K562 (cell line): ENCODE data around the gene ERC2. TPM values are rescaled to one million over a fixed set of nuclear protein-coding genes. Genes with fewer than 3 reads are reported as not detected.
"Not testable (repeated sequence)": the region's sequence is repeated elsewhere in the genome, so short reads cannot be mapped to it uniquely, and the experiment has no call there.

ENCODE experiments used
- ATAC-seq: fragments of 200-7000 bp; cut with Tn5 transposase; 3 replicates; pipeline ENCODE4 v1.9.1; 2020; ENCODE audit warnings: moderate library complexity
- BruUV-seq: library from RNA; stranded (reverse); fragments of 400-500 nt; replicated peaks from 2 replicates; lab custom pipeline; 2021; lab: Mats Ljungman, UMichigan
- CTCF ChIA-PET: fragments of 300-600 bp; formaldehyde crosslinking; extraction: SDS; loops from one replicate; lab custom pipeline; 2021; ENCODE audit warnings: low intra/inter-chr PET ratio; lab: Yijun Ruan, JAX
- POLR2A ChIA-PET: fragments of 300-600, 350-650 bp; sonication (Branson Sonifier 250); formaldehyde crosslinking; extraction: SDS; loops from one replicate; lab custom pipeline; 2021; ENCODE audit warnings: antibody characterized with exemption, inconsistent platforms; lab: Yijun Ruan, JAX
- DNase-seq, 4 experiments: peaks; one replicate each; pipeline versions ENCODE4 v3.0.0 to v3.0.0-alpha.2; 2011 to 2018; ENCODE audit warnings: low spot score in 3 of 4, mixed read lengths in 3 of 4; ENCODE audit errors: extremely low read depth in 1 of 4
- FAIRE-seq: peaks from 2 replicates; lab custom pipeline; 2011; peaks lifted over from hg19 to GRCh38; lab: Jason Lieb, UNC
- H2AFZ ChIP-seq: 2 replicates; pipeline ENCODE4 v1.6.0; 2011; ENCODE audit warnings: low read depth, low read length, control low read depth, inconsistent platforms
- H3K27ac ChIP-seq: fragments of 200-600 bp; 3 replicates; pipeline ENCODE4 v1.8.0; 2011; ENCODE audit warnings: low read depth, mild to moderate bottlenecking, control low read depth, inconsistent platforms, low read length, moderate library complexity, mixed read lengths; ENCODE audit errors: extremely low read depth
- H3K27me3 ChIP-seq, 2 experiments: fragments of 300-600 bp in 1 of 2; 2 replicates in 1 of 2; 3 replicates in 1 of 2; pipeline versions ENCODE4 v1.6.0 to v1.8.0; 2011; ENCODE audit warnings: inconsistent platforms in 2 of 2, low read length in 2 of 2, mild to moderate bottlenecking in 1 of 2, mixed read lengths in 1 of 2, moderate library complexity in 1 of 2; ENCODE audit not compliant: control insufficient read depth in 2 of 2, insufficient read depth in 2 of 2
- H3K36me3 ChIP-seq: fragments of 300-600 bp; 3 replicates; pipeline ENCODE4 v1.8.0; 2011; ENCODE audit warnings: mild to moderate bottlenecking, low read length, inconsistent platforms; ENCODE audit not compliant: control insufficient read depth, insufficient read depth
- H3K4me1 ChIP-seq, 2 experiments: fragments of 200-600 bp in 1 of 2; replicated peaks in 1 of 2; 2 replicates in 1 of 2; 3 replicates in 1 of 2; pipeline versions ENCODE4 v1.5.1 to v1.8.0; 2011; ENCODE audit warnings: inconsistent platforms in 2 of 2, low read length in 2 of 2, mild to moderate bottlenecking in 1 of 2, mixed read lengths in 1 of 2, moderate library complexity in 1 of 2; ENCODE audit not compliant: control insufficient read depth in 2 of 2, insufficient read depth in 2 of 2
- H3K4me2 ChIP-seq: 2 replicates; pipeline ENCODE4 v1.6.1; 2011; ENCODE audit warnings: low read length, control low read depth, inconsistent platforms, mixed read lengths; ENCODE audit not compliant: insufficient read depth
- H3K4me3 ChIP-seq: fragments of 200-600 bp; sonication (generic), shearing (Covaris generic); 2 replicates; pipeline ENCODE4 v1.5.1; 2016; ENCODE audit warnings: control low read depth, inconsistent platforms
- H3K79me2 ChIP-seq: fragments of 200-600 bp; 3 replicates; pipeline ENCODE4 v1.8.0; 2011; ENCODE audit warnings: low read length, inconsistent platforms; ENCODE audit not compliant: control insufficient read depth, insufficient read depth
- H3K9ac ChIP-seq, 2 experiments: 2 replicates each; pipeline versions ENCODE4 v1.6.0 to v1.6.1; 2011; ENCODE audit warnings: low read depth in 2 of 2, low read length in 2 of 2, control low read depth in 1 of 2, inconsistent platforms in 1 of 2, mild to moderate bottlenecking in 1 of 2, mixed read lengths in 1 of 2; ENCODE audit not compliant: insufficient read depth in 1 of 2
- H3K9me1 ChIP-seq: one replicate; pipeline ENCODE4 v1.6.0; 2011; ENCODE audit warnings: inconsistent platforms, mild to moderate bottlenecking, low read length, moderate library complexity; ENCODE audit not compliant: control insufficient read depth, insufficient read depth
- H3K9me3 ChIP-seq: replicated peaks from 2 replicates; pipeline ENCODE4 v1.5.1; 2011; ENCODE audit warnings: low read depth, low read length, inconsistent platforms; ENCODE audit not compliant: control insufficient read depth, insufficient read depth
- H4K20me1 ChIP-seq: replicated peaks from 2 replicates; pipeline ENCODE4 v1.6.1; 2011; ENCODE audit warnings: low read length, inconsistent platforms, mixed read lengths; ENCODE audit not compliant: control insufficient read depth, insufficient read depth
- ARNT ChIP-seq, 2 experiments: fragments of 450-650 bp; IDR thresholded peaks; 2 replicates each; pipeline ENCODE4 v1.6.1; 2016; ENCODE audit warnings: mild to moderate bottlenecking in 1 of 2
- PCBP1 ChIP-seq: fragments of 200-400 bp; formaldehyde crosslinking; IDR thresholded peaks from 2 replicates; pipeline ENCODE4 v1.6.1; 2018; ENCODE audit warnings: mild to moderate bottlenecking, low read depth, low read length; ENCODE audit not compliant: poor library complexity, severe bottlenecking
- ZNF146 ChIP-seq: IDR thresholded peaks from one replicate; pipeline ENCODE4 v1.6.1; 2018; ENCODE audit warnings: missing compliant biosample characterization; ENCODE audit not compliant: unreplicated experiment
- WGBS: fragments of 100-300 bp; shearing (Covaris generic); methylation state at CpG from one replicate; pipeline ENCODE4 v1.1.6; 2016; ENCODE audit warnings: low coverage, mixed read lengths; ENCODE audit not compliant: insufficient coverage; ENCODE audit errors: missing lambda C conversion rate; 5-methylcytosine and 5-hydroxymethylcytosine counted together
- in situ Hi-C: fragments of 300-500 bp; cut with MboI; formaldehyde crosslinking; loops from 4 replicates; pipeline ENCODE4 v1.15.0; 2018; ENCODE audit warnings: inconsistent platforms, mixed read lengths
- intact Hi-C: fragments of 100-400 bp; cut with micrococcal nuclease; formaldehyde crosslinking; loops from 2 replicates; pipeline ENCODE4 v1.14.2; 2022
- polyA plus RNA-seq, 8 experiments: library from polyadenylated mRNA; depleted of rRNA in 4 of 8; stranded (reverse) in 5 of 8; unstranded in 3 of 8; fragments of >200 nt; fragmentation: Nextera tagmentation in 2 of 8; fragmentation: Illumina TruSeq in 1 of 8; extraction: Ambion mirVana in 2 of 8; extraction: Trizol in 1 of 8; gene quantifications; 2 replicates each; pipeline versions ENCODE4 v1.2.1 to v1.2.3, GENCODE V29; 2011 to 2014; ENCODE audit warnings: inconsistent platforms in 1 of 8, missing spikeins in 1 of 8
- total RNA-seq, 7 experiments: library from RNA; depleted of rRNA in 6 of 7; stranded (reverse); fragments of >200 nt in 6 of 7; fragmentation: Illumina TruSeq in 2 of 7; extraction: Trizol in 2 of 7; gene quantifications; 2 replicates each; pipeline versions ENCODE4 v1.2.1 to v1.2.3, GENCODE V29; 2011 to 2021; ENCODE audit warnings: low replicate concordance in 1 of 7
- TF ChIP-seq, protein P1 (sequence below): sonication (generic); formaldehyde crosslinking; IDR thresholded peaks from 2 replicates; pipeline ENCODE4 v1.9.0; 2022; ENCODE audit warnings: mild to moderate bottlenecking, missing genetic modification reagents

Gene ERC2
- total and polyA plus RNA-seq, 9 of the 15 experiments (the other 6 are each of a cell fraction or from before 2014, with no cell fraction given) = 0.04 to 0.18 (median 0.07) TPM; not detected in 2

GRCh38 chr3:56268616-56269383 lies 199.5 kb downstream of the ERC2 start:
- Histone ChIP-seq H3K79me2 (no peaks in the 10 kb centered on the region), H3K9me1 (no peaks in the 10 kb centered on the region), H3K4me2 (no peak overlapping the region), H3K9me3 (no peaks in the 10 kb centered on the region), H4K20me1 (no peaks in the 10 kb centered on the region), H3K9ac (no peak overlapping the region), H3K27ac (no peak overlapping the region)
- 0% methylated on average over 4 of the region's 4 CpGs for WGBS
- intact Hi-C loops = no loop called here
- CTCF ChIA-PET = no interaction called here
- no peak for FAIRE-seq
- POLR2A ChIA-PET = interaction anchor here (0.9 kb wide), 1 partner anchor 10 kb away, joined by 3 read pairs; no protein-coding TSS in a partner anchor
- no peak for DNase-seq
- no peak for ATAC-seq
- no peak for TF ChIP-seq PCBP1
- no peak for TF ChIP-seq ARNT (IDR thresholded peaks at IDR 0.05)
- TF ChIP-seq, protein P1, sequence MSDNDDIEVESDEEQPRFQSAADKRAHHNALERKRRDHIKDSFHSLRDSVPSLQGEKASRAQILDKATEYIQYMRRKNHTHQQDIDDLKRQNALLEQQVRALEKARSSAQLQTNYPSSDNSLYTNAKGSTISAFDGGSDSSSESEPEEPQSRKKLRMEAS (CRISPR knock-in tag) = no peak
- TF ChIP-seq, all 486 proteins: peak for 0
- Histone ChIP-seq H3K4me1 (no peaks in the 10 kb centered on the region), H3K27me3 (no peaks in the 10 kb centered on the region), H3K36me3 (no peaks in the 10 kb centered on the region), H3K4me3 (no peak overlapping the region), H2AFZ (no peak overlapping the region)
- BruUV-seq = no TSS peak
- in situ Hi-C loops = no loop called here

- H3K27me3 ChIP-seq, H3K9ac ChIP-seq, H3K36me3 ChIP-seq, in situ Hi-C loops, POLR2A ChIA-PET, intact Hi-C loops, H2AFZ ChIP-seq, FAIRE-seq, H3K9me1 ChIP-seq, H3K4me3 ChIP-seq, CTCF ChIA-PET: not testable (repeated sequence)
- no CpG with 5 or more reads among the region's 2 CpGs for WGBS
- peak; percentile 57 for TF ChIP-seq ZNF146
- TF ChIP-seq, all 486 proteins: peak for 1; not testable (repeated sequence) for 485
- not testable (repeated sequence) for H3K4me2 ChIP-seq, DNase-seq, H4K20me1 ChIP-seq, ATAC-seq, H3K27ac ChIP-seq, H3K4me1 ChIP-seq, H3K79me2 ChIP-seq, BruUV-seq, H3K9me3 ChIP-seq
Measured at GRCh38 chr3:56261852-56262251, 206.4 kb downstream of the ERC2 start.
